CD4-positive, alpha-beta memory T cell (primary cell): ENCODE results near the gene SLC10A7. TPM values are rescaled to one million over a fixed set of nuclear protein-coding genes. Genes with fewer than 3 reads are reported as not detected.

Experiments used
- CTCF ChIA-PET: fragments of 350-600 bp; sonication (Branson Sonifier 250); formaldehyde crosslinking; loops from one replicate; lab custom pipeline; 2021; ENCODE audit warnings: inconsistent platforms; ENCODE audit not compliant: partially characterized antibody; lab: Charles Lee
- POLR2A ChIA-PET: fragments of 350-600 bp; sonication (Branson Sonifier 250); formaldehyde crosslinking; loops from one replicate; lab custom pipeline; 2021; ENCODE audit not compliant: partially characterized antibody; lab: Charles Lee
- DNase-seq, 5 donors: peaks; one replicate each; pipeline versions ENCODE4 v3.0.0 to v3.0.0-alpha.2; 2020 to 2022; ENCODE audit warnings: mixed read lengths in 1 of 5
- H3K27ac ChIP-seq: one replicate; pipeline ENCODE4 v1.7.0; 2013; ENCODE audit warnings: low read depth, low read length
- H3K27me3 ChIP-seq: 2 replicates; pipeline ENCODE4 v1.7.0; 2013; ENCODE audit warnings: mild to moderate bottlenecking, low read length, moderate library complexity; ENCODE audit not compliant: insufficient read depth
- H3K36me3 ChIP-seq: 2 replicates; pipeline ENCODE4 v1.7.0; 2013; ENCODE audit warnings: mild to moderate bottlenecking, low read length, moderate library complexity; ENCODE audit not compliant: insufficient read depth
- H3K4me1 ChIP-seq: 2 replicates; pipeline ENCODE4 v1.7.0; 2013; ENCODE audit warnings: mild to moderate bottlenecking, low read length, moderate library complexity; ENCODE audit not compliant: insufficient read depth
- H3K4me3 ChIP-seq, 2 donors: one replicate each; pipeline ENCODE4 v1.7.0; 2013; ENCODE audit warnings: low read length in 2 of 2, mild to moderate bottlenecking in 1 of 2
- H3K9me3 ChIP-seq, 2 donors: one replicate each; pipeline ENCODE4 v1.7.0; 2013; ENCODE audit warnings: low read length in 2 of 2, control low read depth in 1 of 2; ENCODE audit not compliant: control insufficient read depth in 1 of 2
- H3K27ac Mint-ChIP-seq, 7 donors: one replicate each; pipeline ENCODE4 v1.8.0; 2020 to 2021; ENCODE audit warnings: mixed read lengths in 7 of 7, mild to moderate bottlenecking in 6 of 7, inconsistent platforms in 3 of 7, moderate library complexity in 3 of 7
- H3K27me3 Mint-ChIP-seq, 2 donors: one replicate each; pipeline ENCODE4 v1.8.0; 2020 to 2021; ENCODE audit warnings: mixed read lengths in 2 of 2
- H3K36me3 Mint-ChIP-seq, 2 donors: one replicate each; pipeline ENCODE4 v1.8.0; 2020 to 2021; ENCODE audit warnings: mixed read lengths in 2 of 2, inconsistent platforms in 1 of 2, mild to moderate bottlenecking in 1 of 2
- H3K4me1 Mint-ChIP-seq, 4 donors: one replicate each; pipeline ENCODE4 v1.8.0; 2020 to 2021; ENCODE audit warnings: mixed read lengths in 4 of 4, mild to moderate bottlenecking in 1 of 4
- H3K4me3 Mint-ChIP-seq, 8 donors: one replicate each; pipeline ENCODE4 v1.8.0; 2020 to 2021; ENCODE audit warnings: mixed read lengths in 8 of 8, mild to moderate bottlenecking in 7 of 8, moderate library complexity in 6 of 8, inconsistent platforms in 3 of 8
- H3K9me3 Mint-ChIP-seq, 8 donors: one replicate each; pipeline ENCODE4 v1.8.0; 2020 to 2021; ENCODE audit warnings: mixed read lengths in 8 of 8, mild to moderate bottlenecking in 5 of 8, inconsistent platforms in 3 of 8, moderate library complexity in 1 of 8
- intact Hi-C: fragments of 100-400 bp; cut with micrococcal nuclease; formaldehyde crosslinking; loops from one replicate; pipeline ENCODE4 v1.15.1; 2023
- polyA plus RNA-seq, 2 donors: library from polyadenylated mRNA; unstranded; fragments of 300-500 nt; fragmentation: Illumina TruSeq; gene quantifications; one replicate each; pipeline ENCODE4 v1.2.3, GENCODE V29; 2021
- total RNA-seq, 2 experiments: library from RNA; stranded (reverse); gene quantifications; one replicate each; pipeline ENCODE4 v1.2.3, GENCODE V29; 2021

Gene SLC10A7
- total and polyA plus RNA-seq, 4 experiments from 2014 or later, result 9.0 to 17.7 (median 10.1) TPM

- no peak overlapping the region for H3K4me3 Mint-ChIP-seq
- POLR2A ChIA-PET, result no interaction called here
These were observed 173.9 kb downstream of the SLC10A7 start for GRCh38 chr4:146347822-146348221.

GRCh38 chr4:146346276-146346675 is 175.5 kb downstream of the SLC10A7 start:
- Histone ChIP-seq H3K27ac (no peak overlapping the region), H3K36me3 (no peaks in the 10 kb centered on the region), H3K27me3 (no peaks in the 10 kb centered on the region), H3K4me3 (no peak overlapping the region), H3K4me1 (no peaks in the 10 kb centered on the region), H3K9me3 (no peaks in the 10 kb centered on the region)
- no peak for DNase-seq
- H3K9me3 Mint-ChIP-seq, result peaks cover 0 to 3% (median 0%) of the 10 kb centered on the region in 8 donors
- ChIA-PET CTCF (interaction anchor here (1.9 to 2.5 kb wide), 2 partner anchors 12 to 751 kb away, joined by 6 to 16 read pairs; no protein-coding TSS in a partner anchor), POLR2A (no interaction called here)
- no peaks in the 10 kb centered on the region for H3K36me3 Mint-ChIP-seq
- peaks cover 0 to 9% (median 8%) of the 10 kb centered on the region in 4 donors for H3K4me1 Mint-ChIP-seq
- intact Hi-C loops, result loop anchor here (5.0 kb wide), 1 partner anchor 176 kb away; the partner anchor contains the start of gene SLC10A7
- H3K4me3 Mint-ChIP-seq, result no peak overlapping the region
- H3K27ac Mint-ChIP-seq, result peak overlapping the region in 1 of 7 donors; percentile 35
- no peaks in the 10 kb centered on the region for H3K27me3 Mint-ChIP-seq

More at GRCh38 chr4:146347822-146348221, 173.9 kb downstream of the SLC10A7 start:
- no peaks in the 10 kb centered on the region for H3K36me3 ChIP-seq
- CTCF ChIA-PET, result interaction anchor here (1.2 kb wide), 1 partner anchor 752 kb away, joined by 4 read pairs; no protein-coding TSS in a partner anchor
- no peaks in the 10 kb centered on the region for H3K4me1 ChIP-seq
- intact Hi-C loops, result loop anchor here (5.0 kb wide), 1 partner anchor 174 kb away; the partner anchor contains the start of gene SLC10A7
- no peak overlapping the region for H3K4me3 ChIP-seq
- DNase-seq, result no peak
- H3K9me3 ChIP-seq, result no peaks in the 10 kb centered on the region
- H3K4me1 Mint-ChIP-seq, result peaks cover 0 to 11% (median 8%) of the 10 kb centered on the region in 4 donors
- H3K27me3 ChIP-seq, result no peaks in the 10 kb centered on the region
- no peak overlapping the region for H3K27ac ChIP-seq
- no peaks in the 10 kb centered on the region for H3K36me3 Mint-ChIP-seq
- peak overlapping the region in 1 of 7 donors; percentile 50 for H3K27ac Mint-ChIP-seq
- H3K27me3 Mint-ChIP-seq, result no peaks in the 10 kb centered on the region
- peaks cover 0 to 3% (median 0%) of the 10 kb centered on the region in 8 donors for H3K9me3 Mint-ChIP-seq

GRCh38 chr4:146343776-146344175 is 178.0 kb downstream of the SLC10A7 start:
- CTCF ChIA-PET, result interaction anchor here (1.2 to 2.9 kb wide), 5 partner anchors 11 to 755 kb away, joined by 3 to 26 read pairs (median 4); no protein-coding TSS in a partner anchor

GRCh38 chr4:146343199-146343598 is 178.5 kb downstream of the SLC10A7 start:
- CTCF ChIA-PET, result interaction anchor here (1.2 to 2.9 kb wide), 7 partner anchors 10 to 1247 kb away, joined by 3 to 26 read pairs (median 4); no protein-coding TSS in a partner anchor
- peaks cover 0 to 4% (median 2%) of the 10 kb centered on the region in 4 donors for H3K4me1 Mint-ChIP-seq
- Histone ChIP-seq H3K9me3 (no peaks in the 10 kb centered on the region), H3K4me3 (no peak overlapping the region), H3K27ac (no peak overlapping the region), H3K27me3 (no peaks in the 10 kb centered on the region), H3K36me3 (no peaks in the 10 kb centered on the region), H3K4me1 (no peaks in the 10 kb centered on the region)
- intact Hi-C loops, result no loop called here
- H3K36me3 Mint-ChIP-seq, result no peaks in the 10 kb centered on the region
- H3K27ac Mint-ChIP-seq, result peak overlapping the region in 1 of 7 donors; percentile 53
- POLR2A ChIA-PET, result no interaction called here
- H3K4me3 Mint-ChIP-seq, result no peak overlapping the region
- no peaks in the 10 kb centered on the region for H3K27me3 Mint-ChIP-seq
- H3K9me3 Mint-ChIP-seq, result no peaks in the 10 kb centered on the region
- DNase-seq, result no peak

More at GRCh38 chr4:146343776-146344175, 178.0 kb downstream of the SLC10A7 start:
- Histone ChIP-seq H3K9me3 (no peaks in the 10 kb centered on the region), H3K4me3 (no peak overlapping the region), H3K27me3 (no peaks in the 10 kb centered on the region), H3K36me3 (no peaks in the 10 kb centered on the region), H3K27ac (no peak overlapping the region), H3K4me1 (no peaks in the 10 kb centered on the region)
- Mint-ChIP-seq H3K9me3 (no peaks in the 10 kb centered on the region), H3K36me3 (no peaks in the 10 kb centered on the region), H3K27me3 (no peaks in the 10 kb centered on the region), H3K4me3 (no peak overlapping the region), H3K4me1 (peaks cover 0 to 4% (median 3%) of the 10 kb centered on the region in 4 donors), H3K27ac (no peak overlapping the region)
- DNase-seq, result no peak
- intact Hi-C loops, result no loop called here
- POLR2A ChIA-PET, result no interaction called here

DNA sequence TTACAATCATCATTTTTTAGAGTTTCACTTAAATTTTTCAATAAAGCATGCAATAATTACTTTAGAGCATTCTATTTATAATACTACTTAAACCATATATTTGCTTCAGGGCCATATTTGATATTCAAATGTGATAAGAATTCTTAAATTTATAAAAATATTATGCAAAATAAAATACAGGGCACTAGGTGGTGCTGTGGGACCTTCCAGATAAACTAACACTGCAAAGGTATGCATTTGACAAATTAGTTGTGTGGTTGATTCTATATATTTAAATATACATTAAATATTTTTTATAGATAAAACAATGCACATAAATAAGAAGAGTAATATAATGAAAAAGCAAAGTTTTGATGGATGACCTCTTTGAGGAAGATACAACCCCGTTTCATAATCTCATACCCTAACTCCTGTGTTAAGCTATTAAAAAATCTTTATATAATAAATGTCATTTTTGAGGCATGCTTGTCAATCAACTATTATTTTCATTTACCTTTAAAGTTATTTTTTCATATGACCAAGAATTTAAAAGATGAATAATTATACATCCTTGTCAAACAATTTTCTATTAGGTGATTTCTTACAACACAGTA is 179.0 kb downstream of the SLC10A7 start:
- CTCF ChIA-PET, result interaction anchor here (1.2 to 2.9 kb wide), 7 partner anchors 10 to 1247 kb away, joined by 3 to 26 read pairs (median 4); no protein-coding TSS in a partner anchor

GRCh38 chr4:146340798-146341197 is 180.9 kb downstream of the SLC10A7 start:
- H3K27ac ChIP-seq, result no peak overlapping the region
- intact Hi-C loops, result no loop called here
- no peak overlapping the region for H3K4me3 ChIP-seq
- H3K4me1 ChIP-seq, result no peaks in the 10 kb centered on the region
- Mint-ChIP-seq H3K4me1 (peaks cover 0 to 3% (median 2%) of the 10 kb centered on the region in 4 donors), H3K27ac (no peak overlapping the region), H3K27me3 (no peaks in the 10 kb centered on the region), H3K9me3 (no peaks in the 10 kb centered on the region), H3K4me3 (no peak overlapping the region), H3K36me3 (no peaks in the 10 kb centered on the region)
- CTCF ChIA-PET, result interaction anchor here (0.5 kb wide), 1 partner anchor 144 kb away, joined by 3 read pairs; no protein-coding TSS in a partner anchor
- no peaks in the 10 kb centered on the region for H3K27me3 ChIP-seq
- POLR2A ChIA-PET, result no interaction called here
- no peaks in the 10 kb centered on the region for H3K36me3 ChIP-seq
- no peaks in the 10 kb centered on the region for H3K9me3 ChIP-seq
- DNase-seq, result no peak

More for the DNA sequence above, 179.0 kb downstream of the SLC10A7 start:
- Histone ChIP-seq H3K27me3 (no peaks in the 10 kb centered on the region), H3K9me3 (no peaks in the 10 kb centered on the region), H3K27ac (no peak overlapping the region), H3K4me1 (no peaks in the 10 kb centered on the region), H3K36me3 (no peaks in the 10 kb centered on the region), H3K4me3 (no peak overlapping the region)
- H3K9me3 Mint-ChIP-seq, result no peaks in the 10 kb centered on the region
- DNase-seq, result peak in 4 of 5 donors; percentile 13 to 41 (median 34)
- no peaks in the 10 kb centered on the region for H3K27me3 Mint-ChIP-seq
- no peaks in the 10 kb centered on the region for H3K36me3 Mint-ChIP-seq
- no peak overlapping the region for H3K4me3 Mint-ChIP-seq
- intact Hi-C loops, result loop anchor here (1.0 kb wide), 1 partner anchor 755 kb away; no protein-coding TSS in a partner anchor
- peak overlapping the region in 1 of 7 donors; percentile 53 for H3K27ac Mint-ChIP-seq
- POLR2A ChIA-PET, result no interaction called here
- H3K4me1 Mint-ChIP-seq, result peaks cover 0 to 4% (median 1%) of the 10 kb centered on the region in 4 donors

GRCh38 chr4:146338512-146338911 is 183.2 kb downstream of the SLC10A7 start:
- peaks cover 8% of the 10 kb centered on the region for H3K4me1 ChIP-seq
- no peaks in the 10 kb centered on the region for H3K36me3 ChIP-seq
- Mint-ChIP-seq H3K4me1 (peaks cover 0 to 3% (median 3%) of the 10 kb centered on the region in 4 donors), H3K27ac (no peak overlapping the region), H3K9me3 (no peaks in the 10 kb centered on the region), H3K36me3 (no peaks in the 10 kb centered on the region), H3K4me3 (no peak overlapping the region), H3K27me3 (no peaks in the 10 kb centered on the region)
- ChIA-PET CTCF (interaction anchor here (0.6 to 1.5 kb wide), 2 partner anchors 758 to 761 kb away, joined by 3 to 5 read pairs; no protein-coding TSS in a partner anchor), POLR2A (no interaction called here)
- H3K9me3 ChIP-seq, result no peaks in the 10 kb centered on the region
- no peak for DNase-seq
- H3K4me3 ChIP-seq, result no peak overlapping the region
- H3K27me3 ChIP-seq, result no peaks in the 10 kb centered on the region
- intact Hi-C loops, result no loop called here
- no peak overlapping the region for H3K27ac ChIP-seq
